GM12801 (cell line): ENCODE data around the gene TNFRSF18.

ENCODE experiments used
- CTCF ChIP-seq: IDR thresholded peaks from one replicate; pipeline ENCODE4 v1.5.1; 2011; ENCODE audit warnings: control low read depth; ENCODE audit not compliant: insufficient read length; ENCODE audit errors: extremely low read depth

TNFRSF18 gene

GRCh38 chr1:1175221-1176062 is 30.9 kb downstream of the TNFRSF18 start:
- TF ChIP-seq CTCF = no peak

- TF ChIP-seq CTCF = no peak
Measured at GRCh38 chr1:1173793-1174415, 32.5 kb downstream of the TNFRSF18 start, which contains the start of gene TTLL10. Gene TTLL10 (plus strand): TSS chr1:1173880. CDS start chr1:1179216, 5,336 bp downstream.

- TF ChIP-seq CTCF = no peak
Measured at GRCh38 chr1:1173061-1173792, 33.2 kb downstream of the TNFRSF18 start.

- TF ChIP-seq CTCF = no peak
Measured at GRCh38 chr1:1171546-1172340, 34.6 kb downstream of the TNFRSF18 start.

GRCh38 chr1:1171161-1171545 is 35.2 kb downstream of the TNFRSF18 start:
- no peak for TF ChIP-seq CTCF

- no peak for TF ChIP-seq CTCF
Measured at GRCh38 chr1:1170215-1171091, 35.9 kb downstream of the TNFRSF18 start.
